Neural crest cell (in vitro differentiated cells): ENCODE data around the gene SYNJ1. TPM values are rescaled to one million over a fixed set of nuclear protein-coding genes. Genes with fewer than 3 reads are reported as not detected.
A peak's percentile ranks its signal among the peaks of the same experiment; 100 is the strongest.
"Not testable (repeated sequence)": the region's sequence is repeated elsewhere in the genome, so short reads cannot be mapped to it uniquely, and the experiment has no call there.

Experiments
- DNase-seq: peaks from one replicate; pipeline ENCODE4 v3.0.0; 2021; ENCODE audit warnings: low read depth, mixed read lengths, low spot score
- H3K27ac Mint-ChIP-seq: one replicate; pipeline ENCODE4 v1.8.0; 2021; ENCODE audit warnings: mild to moderate bottlenecking, mixed read lengths; ENCODE audit not compliant: unreplicated experiment
- H3K27me3 Mint-ChIP-seq: 2 replicates; pipeline ENCODE4 v1.8.0; 2021; ENCODE audit warnings: low read depth, mild to moderate bottlenecking, mixed read lengths
- H3K36me3 Mint-ChIP-seq: 2 replicates; pipeline ENCODE4 v1.8.0; 2021; ENCODE audit warnings: low read depth, mild to moderate bottlenecking, mixed read lengths
- H3K4me1 Mint-ChIP-seq: 2 replicates; pipeline ENCODE4 v1.8.0; 2021; ENCODE audit warnings: mixed read lengths
- H3K4me3 Mint-ChIP-seq: one replicate; pipeline ENCODE4 v1.8.0; 2021; ENCODE audit warnings: mild to moderate bottlenecking, mixed read lengths
- H3K9me3 Mint-ChIP-seq: 2 replicates; pipeline ENCODE4 v1.8.0; 2021; ENCODE audit warnings: mixed read lengths
- total RNA-seq: library from RNA; stranded (reverse); gene quantifications from 2 replicates; pipeline ENCODE4 v1.2.1, GENCODE V29; 2021
- TF ChIP-seq, protein P1 (sequence below): fragments of 200-600 bp; sonication (generic); conservative IDR thresholded peaks from 2 replicates; pipeline ENCODE4 v1.5.0; 2021; ENCODE audit warnings: antibody characterized with exemption, mild to moderate bottlenecking

Gene SYNJ1
- total RNA-seq, 1 donor from 2014 or later, result 11.1 TPM

DNA sequence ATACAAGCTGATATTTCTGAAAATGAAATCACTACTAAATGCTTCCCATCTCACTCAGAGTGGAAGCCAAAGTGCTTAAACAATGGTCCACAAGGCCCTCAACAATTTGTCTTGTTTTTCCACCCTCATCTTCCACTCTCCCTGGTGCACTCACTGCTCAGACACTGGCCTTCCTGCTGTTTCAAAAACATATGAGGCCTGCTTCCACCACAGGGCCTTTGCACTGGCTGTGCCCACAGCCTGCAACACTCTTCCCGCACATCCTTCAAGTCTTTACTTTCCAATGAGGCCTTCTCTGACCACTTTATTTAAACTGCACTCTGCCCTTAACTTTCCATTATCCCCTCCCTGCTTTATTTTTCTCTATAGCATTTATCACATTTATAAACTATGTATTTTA lies 53.8 kb downstream of the SYNJ1 start:
- Mint-ChIP-seq H3K4me3 (no peak overlapping the region), H3K27ac (no peak overlapping the region), H3K27me3 (no peaks in the 10 kb centered on the region), H3K9me3 (no peaks in the 10 kb centered on the region), H3K4me1 (no peaks in the 10 kb centered on the region), H3K36me3 (no peaks in the 10 kb centered on the region)
- DNase-seq, result no peak
- TF ChIP-seq, protein P1, sequence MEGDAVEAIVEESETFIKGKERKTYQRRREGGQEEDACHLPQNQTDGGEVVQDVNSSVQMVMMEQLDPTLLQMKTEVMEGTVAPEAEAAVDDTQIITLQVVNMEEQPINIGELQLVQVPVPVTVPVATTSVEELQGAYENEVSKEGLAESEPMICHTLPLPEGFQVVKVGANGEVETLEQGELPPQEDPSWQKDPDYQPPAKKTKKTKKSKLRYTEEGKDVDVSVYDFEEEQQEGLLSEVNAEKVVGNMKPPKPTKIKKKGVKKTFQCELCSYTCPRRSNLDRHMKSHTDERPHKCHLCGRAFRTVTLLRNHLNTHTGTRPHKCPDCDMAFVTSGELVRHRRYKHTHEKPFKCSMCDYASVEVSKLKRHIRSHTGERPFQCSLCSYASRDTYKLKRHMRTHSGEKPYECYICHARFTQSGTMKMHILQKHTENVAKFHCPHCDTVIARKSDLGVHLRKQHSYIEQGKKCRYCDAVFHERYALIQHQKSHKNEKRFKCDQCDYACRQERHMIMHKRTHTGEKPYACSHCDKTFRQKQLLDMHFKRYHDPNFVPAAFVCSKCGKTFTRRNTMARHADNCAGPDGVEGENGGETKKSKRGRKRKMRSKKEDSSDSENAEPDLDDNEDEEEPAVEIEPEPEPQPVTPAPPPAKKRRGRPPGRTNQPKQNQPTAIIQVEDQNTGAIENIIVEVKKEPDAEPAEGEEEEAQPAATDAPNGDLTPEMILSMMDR, result no peak

DNA sequence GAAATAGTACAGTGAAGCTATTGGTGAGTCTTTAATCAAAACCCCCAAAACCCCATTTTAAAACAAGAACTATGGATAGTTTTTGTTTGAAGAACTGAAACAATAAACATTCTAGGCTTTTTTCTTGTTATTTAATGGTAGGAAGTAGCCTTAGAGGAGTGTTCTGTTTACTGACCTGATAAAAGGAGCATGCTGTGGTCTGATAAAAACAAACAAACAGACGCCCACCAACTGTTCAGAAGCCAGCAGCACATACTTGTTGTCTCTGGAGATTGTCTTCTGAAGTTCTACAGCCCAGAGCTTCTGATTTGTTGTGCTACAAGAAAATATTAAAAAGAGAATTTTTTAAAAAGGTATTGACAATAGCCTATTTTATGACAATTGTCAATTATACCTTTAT lies 61.6 kb downstream of the SYNJ1 start:
- H3K4me1 Mint-ChIP-seq, result no peaks in the 10 kb centered on the region
- no peak overlapping the region for H3K4me3 Mint-ChIP-seq
- no peaks in the 10 kb centered on the region for H3K27me3 Mint-ChIP-seq
- TF ChIP-seq, protein P1, result no peak
- no peak overlapping the region for H3K27ac Mint-ChIP-seq
- peaks cover 10% of the 10 kb centered on the region for H3K9me3 Mint-ChIP-seq
- peaks cover 47% of the 10 kb centered on the region for H3K36me3 Mint-ChIP-seq
- DNase-seq, result no peak

DNA sequence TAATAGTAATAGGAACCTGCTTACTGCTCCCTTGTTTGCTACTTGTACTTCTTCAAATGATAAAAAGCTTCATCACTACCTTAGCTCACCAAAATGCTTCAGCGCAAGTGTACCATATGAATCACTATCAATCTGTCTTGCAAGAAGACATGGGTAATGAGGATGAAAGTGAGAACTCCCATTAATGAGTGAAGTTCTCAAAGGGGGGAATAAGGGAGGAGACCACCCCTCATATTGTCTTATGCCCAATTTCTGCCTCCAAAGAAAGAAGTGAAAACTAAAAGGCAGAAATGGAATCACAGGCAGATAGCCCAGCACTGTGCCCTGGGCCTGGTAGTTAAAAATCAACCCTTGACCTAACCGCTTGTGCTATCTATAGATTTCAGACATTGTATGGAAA lies 63.7 kb downstream of the SYNJ1 start:
- not testable (repeated sequence) for DNase-seq, H3K4me3 Mint-ChIP-seq, H3K27me3 Mint-ChIP-seq, H3K4me1 Mint-ChIP-seq, H3K27ac Mint-ChIP-seq
- Mint-ChIP-seq H3K9me3 (peaks cover 10% of the 10 kb centered on the region), H3K36me3 (peaks cover 54% of the 10 kb centered on the region)

DNA sequence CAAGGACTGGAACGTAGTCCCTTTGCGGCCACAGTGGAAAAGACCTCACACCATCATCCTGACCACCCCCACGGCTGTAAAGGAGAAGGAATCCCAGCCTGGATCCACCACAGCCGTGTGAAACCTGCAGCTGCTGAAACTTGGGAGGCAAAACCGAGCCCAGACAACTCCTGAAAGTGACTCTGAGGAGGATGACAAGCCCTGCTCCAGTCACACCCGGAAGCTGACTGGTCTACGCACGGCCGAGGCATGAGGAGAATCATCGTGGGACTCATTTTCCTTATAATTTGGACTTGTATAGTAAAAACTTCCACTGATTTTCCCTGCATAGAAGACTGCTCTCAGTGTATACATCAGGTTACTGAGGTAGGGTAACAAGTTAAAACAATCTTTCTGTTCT lies 65.8 kb downstream of the SYNJ1 start:
- not testable (repeated sequence) for H3K27me3 Mint-ChIP-seq, DNase-seq, H3K4me3 Mint-ChIP-seq

DNA sequence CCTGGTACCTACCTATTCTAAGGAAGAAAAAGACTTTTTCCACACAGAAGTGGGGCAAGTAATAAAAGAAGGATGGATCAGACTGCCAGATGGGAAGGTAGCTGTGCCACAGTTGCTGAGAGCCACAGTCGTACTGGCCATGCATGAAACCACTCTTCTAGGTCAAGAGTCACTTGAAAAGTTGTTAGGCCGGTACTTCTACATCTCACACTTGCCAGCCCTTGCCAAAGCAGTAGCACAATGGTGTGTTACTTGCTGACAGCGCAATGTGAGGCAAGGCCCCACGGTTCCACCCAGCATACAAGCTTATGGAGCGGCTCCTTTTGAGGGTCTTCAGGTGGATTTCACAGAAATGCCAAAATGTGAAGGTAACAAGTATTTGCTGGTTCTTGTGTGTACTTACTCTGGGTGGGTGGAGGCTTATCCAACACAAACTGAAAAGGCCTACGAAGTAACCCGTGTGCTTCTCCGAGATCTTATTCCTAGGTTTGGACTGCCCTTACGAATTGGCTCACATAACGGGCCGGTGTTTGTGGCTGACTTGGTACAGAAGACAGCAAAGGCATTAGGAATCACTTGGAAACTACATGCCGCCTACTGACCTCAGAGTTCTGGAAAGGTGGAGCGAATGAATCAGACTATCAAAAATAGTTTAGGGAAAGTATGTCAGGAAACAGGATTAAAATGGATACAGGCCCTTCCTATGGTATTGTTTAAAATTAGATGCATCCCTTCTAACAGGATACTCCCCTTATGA lies 66.6 kb downstream of the SYNJ1 start:
- H3K4me1 Mint-ChIP-seq, H3K9me3 Mint-ChIP-seq, H3K4me3 Mint-ChIP-seq, H3K27ac Mint-ChIP-seq, DNase-seq, H3K27me3 Mint-ChIP-seq: not testable (repeated sequence)
- H3K36me3 Mint-ChIP-seq, result peaks cover 50% of the 10 kb centered on the region

More for the DNA sequence above, 65.8 kb downstream of the SYNJ1 start:
- peaks cover 50% of the 10 kb centered on the region for H3K36me3 Mint-ChIP-seq
- H3K4me1 Mint-ChIP-seq, H3K27ac Mint-ChIP-seq, H3K9me3 Mint-ChIP-seq: not testable (repeated sequence)

DNA sequence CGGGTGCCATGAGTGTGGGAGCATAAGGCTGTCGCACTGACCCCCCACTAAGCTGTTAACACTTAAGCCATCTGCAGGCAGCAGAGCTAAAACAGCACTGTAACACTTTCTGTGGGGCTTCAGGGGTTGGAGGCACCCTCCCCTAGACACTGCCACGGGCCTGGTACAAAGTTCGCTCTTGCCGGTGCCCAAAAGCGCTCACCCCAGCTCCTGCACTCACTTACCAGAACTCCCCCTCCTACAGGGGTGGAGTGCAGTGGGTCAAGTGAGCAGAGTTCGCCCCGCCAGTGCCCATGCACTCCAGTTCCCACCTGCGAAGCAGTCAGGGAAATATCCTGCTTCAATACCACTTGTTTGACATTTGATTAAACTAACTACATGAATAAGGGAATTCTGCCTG lies 69.3 kb downstream of the SYNJ1 start:
- Mint-ChIP-seq H3K4me1 (no peaks in the 10 kb centered on the region), H3K4me3 (no peak overlapping the region), H3K9me3 (no peaks in the 10 kb centered on the region), H3K36me3 (peaks cover 24% of the 10 kb centered on the region), H3K27me3 (no peaks in the 10 kb centered on the region), H3K27ac (no peak overlapping the region)
- DNase-seq, result no peak
- TF ChIP-seq, protein P1, result no peak

DNA sequence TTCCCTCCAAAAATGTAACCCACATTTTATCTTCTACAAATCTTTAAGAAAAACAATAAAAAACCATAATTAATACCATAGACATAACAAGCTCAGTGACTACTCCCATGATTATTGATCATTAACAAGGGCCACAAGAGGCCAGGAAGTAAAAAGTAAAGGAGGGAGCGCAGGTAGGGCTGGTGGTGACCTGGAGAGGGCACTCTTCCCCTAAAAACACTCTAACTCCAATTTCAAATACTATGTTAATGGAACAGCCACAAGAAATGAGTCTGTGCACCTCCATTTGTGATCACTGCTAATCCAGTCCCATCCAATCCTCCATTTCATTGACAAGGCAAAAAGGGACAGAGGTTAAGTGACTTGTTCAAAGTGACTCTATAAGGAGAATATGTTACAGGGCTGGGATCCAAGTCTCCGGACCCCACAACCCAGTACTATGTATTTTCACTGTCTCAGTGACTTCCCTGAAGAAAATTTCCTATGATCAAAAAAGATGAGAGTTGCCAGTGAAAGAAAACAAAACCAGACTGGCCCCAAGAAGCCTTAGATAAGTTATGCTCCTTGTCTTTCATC lies 74.4 kb downstream of the SYNJ1 start:
- H3K4me3 Mint-ChIP-seq, result no peak overlapping the region
- DNase-seq, result no peak
- no peaks in the 10 kb centered on the region for H3K4me1 Mint-ChIP-seq
- TF ChIP-seq, protein P1, result peak; percentile 76
- no peaks in the 10 kb centered on the region for H3K36me3 Mint-ChIP-seq
- no peak overlapping the region for H3K27ac Mint-ChIP-seq
- no peaks in the 10 kb centered on the region for H3K27me3 Mint-ChIP-seq
- H3K9me3 Mint-ChIP-seq, result no peaks in the 10 kb centered on the region
